H9 (cell line): ENCODE measurements around the gene RNF224. TPM values are rescaled to one million over a fixed set of nuclear protein-coding genes. Genes with fewer than 3 reads are reported as not detected.

ENCODE experiments used
- DNase-seq: peaks from one replicate; pipeline ENCODE4 v3.0.0-alpha.2; 2017
- H2AFZ ChIP-seq: one replicate; pipeline ENCODE4 v1.6.1; 2013; ENCODE audit warnings: mild to moderate bottlenecking, low read length, control low read depth, moderate library complexity
- H2AK5ac ChIP-seq: 2 replicates; pipeline ENCODE4 v1.6.1; 2013; ENCODE audit warnings: low read length, control low read depth, mixed read lengths; ENCODE audit not compliant: insufficient read length
- H2BK120ac ChIP-seq: one replicate; pipeline ENCODE4 v1.6.1; 2013; ENCODE audit warnings: low read depth, mild to moderate bottlenecking, low read length, control low read depth, inconsistent platforms; ENCODE audit not compliant: poor library complexity, severe bottlenecking
- H2BK12ac ChIP-seq: 2 replicates; pipeline ENCODE4 v1.6.1; 2013; ENCODE audit warnings: low read length, control low read depth, mixed read lengths, low read depth; ENCODE audit not compliant: insufficient read length
- H2BK15ac ChIP-seq: 2 replicates; pipeline ENCODE4 v1.6.1; 2013; ENCODE audit warnings: low read depth, low read length, control low read depth
- H2BK20ac ChIP-seq: one replicate; pipeline ENCODE4 v1.6.1; 2013; ENCODE audit warnings: low read depth, mild to moderate bottlenecking, low read length, control low read depth, inconsistent platforms; ENCODE audit not compliant: poor library complexity, severe bottlenecking
- H2BK5ac ChIP-seq: 2 replicates; pipeline ENCODE4 v1.6.1; 2013; ENCODE audit warnings: low read length, control low read depth, mixed read lengths; ENCODE audit not compliant: insufficient read length
- H3K14ac ChIP-seq: 2 replicates; pipeline ENCODE4 v1.6.1; 2013; ENCODE audit warnings: low read length, control low read depth; ENCODE audit not compliant: insufficient read depth
- H3K18ac ChIP-seq: 2 replicates; pipeline ENCODE4 v1.6.1; 2013; ENCODE audit warnings: low read depth, mild to moderate bottlenecking, mixed read lengths, low read length, control low read depth; ENCODE audit not compliant: insufficient read length
- H3K23ac ChIP-seq: 2 replicates; pipeline ENCODE4 v1.6.1; 2013; ENCODE audit warnings: low read length, control low read depth, mixed read lengths, low read depth; ENCODE audit not compliant: insufficient read length
- H3K23me2 ChIP-seq: 2 replicates; pipeline ENCODE4 v1.6.1; 2013; ENCODE audit warnings: low read depth, mild to moderate bottlenecking, mixed read lengths, low read length, control low read depth; ENCODE audit not compliant: insufficient read length, poor library complexity, severe bottlenecking
- H3K27ac ChIP-seq: 2 replicates; pipeline ENCODE4 v1.5.1; 2013; ENCODE audit warnings: low read length, control low read depth, mixed read lengths, low read depth; ENCODE audit not compliant: insufficient read length
- H3K27me3 ChIP-seq: 2 replicates; pipeline ENCODE4 v1.6.1; 2013; ENCODE audit warnings: low read length, control low read depth, inconsistent platforms; ENCODE audit not compliant: insufficient read depth
- H3K4ac ChIP-seq: 2 replicates; pipeline ENCODE4 v1.6.1; 2013; ENCODE audit warnings: low read depth, mild to moderate bottlenecking, control low read depth, inconsistent platforms, low read length, moderate library complexity
- H3K4me1 ChIP-seq: 2 replicates; pipeline ENCODE4 v1.6.1; 2013; ENCODE audit warnings: low read length, control low read depth, inconsistent platforms; ENCODE audit not compliant: insufficient read depth
- H3K4me2 ChIP-seq: 2 replicates; pipeline ENCODE4 v1.6.1; 2013; ENCODE audit warnings: low read length, control low read depth, mixed read lengths; ENCODE audit not compliant: insufficient read length, insufficient read depth
- H3K56ac ChIP-seq: 2 replicates; pipeline ENCODE4 v1.6.1; 2013; ENCODE audit warnings: low read depth, mild to moderate bottlenecking, mixed read lengths, low read length, control low read depth; ENCODE audit not compliant: insufficient read length
- H3K79me1 ChIP-seq: 2 replicates; pipeline ENCODE4 v1.6.1; 2013; ENCODE audit warnings: low read depth, mild to moderate bottlenecking, moderate library complexity, low read length, control low read depth, inconsistent platforms; ENCODE audit not compliant: insufficient read depth, poor library complexity, severe bottlenecking
- H3K79me2 ChIP-seq: 2 replicates; pipeline ENCODE4 v1.6.1; 2013; ENCODE audit warnings: low read length, control low read depth, inconsistent platforms; ENCODE audit not compliant: insufficient read depth
- H3K9ac ChIP-seq: 2 replicates; pipeline ENCODE4 v1.6.1; 2013; ENCODE audit warnings: low read length, control low read depth, mixed read lengths; ENCODE audit not compliant: insufficient read length; ENCODE audit errors: extremely low read depth
- H3K9me3 ChIP-seq: one replicate; pipeline ENCODE4 v1.6.1; 2013; ENCODE audit warnings: low read depth, low read length, inconsistent platforms; ENCODE audit not compliant: control insufficient read depth
- H3T11ph ChIP-seq: one replicate; pipeline ENCODE4 v1.6.1; 2013; ENCODE audit warnings: mild to moderate bottlenecking, low read length, control low read depth, inconsistent platforms
- H4K20me1 ChIP-seq: one replicate; pipeline ENCODE4 v1.6.1; 2013; ENCODE audit not compliant: control insufficient read depth, insufficient read length, insufficient read depth
- H4K5ac ChIP-seq: 2 replicates; pipeline ENCODE4 v1.6.1; 2013; ENCODE audit warnings: low read depth, mild to moderate bottlenecking, mixed read lengths, low read length, control low read depth; ENCODE audit not compliant: insufficient read length
- H4K8ac ChIP-seq: replicated peaks from 2 replicates; pipeline ENCODE4 v1.6.1; 2013; ENCODE audit warnings: low read length, control low read depth, mixed read lengths, low read depth; ENCODE audit not compliant: insufficient read length
- H4K91ac ChIP-seq: 2 replicates; pipeline ENCODE4 v1.6.1; 2013; ENCODE audit warnings: low read depth, mild to moderate bottlenecking, moderate library complexity, mixed read lengths, low read length, control low read depth; ENCODE audit not compliant: insufficient read length
- H3K27ac Mint-ChIP-seq, 3 experiments: 2 replicates in 2 of 3; 3 replicates in 1 of 3; pipeline ENCODE4 v1.8.0; 2020 to 2021; ENCODE audit warnings: mixed read lengths in 3 of 3, mild to moderate bottlenecking in 1 of 3, moderate library complexity in 1 of 3
- H3K27me3 Mint-ChIP-seq: 2 replicates; pipeline ENCODE4 v1.8.0; 2021; ENCODE audit warnings: low read depth, mild to moderate bottlenecking, moderate library complexity, mixed read lengths
- H3K36me3 Mint-ChIP-seq, 3 experiments: 2 replicates in 2 of 3; 3 replicates in 1 of 3; pipeline ENCODE4 v1.8.0; 2020 to 2021; ENCODE audit warnings: low read depth in 3 of 3, mixed read lengths in 3 of 3; ENCODE audit not compliant: insufficient read depth in 1 of 3
- H3K4me1 Mint-ChIP-seq, 2 experiments: 2 replicates each; pipeline ENCODE4 v1.8.0; 2020; ENCODE audit warnings: mixed read lengths in 2 of 2
- H3K4me3 Mint-ChIP-seq, 2 experiments: 2 replicates in 1 of 2; 3 replicates in 1 of 2; pipeline ENCODE4 v1.8.0; 2020 to 2021; ENCODE audit warnings: mild to moderate bottlenecking in 2 of 2, mixed read lengths in 2 of 2, moderate library complexity in 1 of 2
- H3K9me3 Mint-ChIP-seq, 2 experiments: 2 replicates in 1 of 2; 3 replicates in 1 of 2; pipeline ENCODE4 v1.8.0; 2020; ENCODE audit warnings: mild to moderate bottlenecking in 2 of 2, mixed read lengths in 2 of 2, moderate library complexity in 1 of 2
- CTCF ChIP-seq: fragments of 200-600 bp; sonication (generic); conservative IDR thresholded peaks from 3 replicates; pipeline ENCODE4 v1.8.0; 2021; ENCODE audit warnings: antibody characterized with exemption, mild to moderate bottlenecking
- WGBS: extraction: QIAGEN DNeasy Blood & Tissue Kit; methylation state at CpG from one replicate; pipeline ENCODE4 v1.1.7; 2013; ENCODE audit warnings: missing lambda C conversion rate, low lambda C conversion rate, mixed read lengths; ENCODE audit not compliant: insufficient read length; ENCODE audit errors: extremely low coverage; 5-methylcytosine and 5-hydroxymethylcytosine counted together
- total RNA-seq: library from RNA; stranded (reverse); gene quantifications from 2 replicates; pipeline ENCODE4 v1.2.1, GENCODE V29; 2021

RNF224 gene
- total RNA-seq, 1 experiment from 2014 or later, result 0.15 TPM

GRCh38 chr9:137252555-137253506 lies 25.5 kb downstream of the RNF224 start:
- H3K36me3 Mint-ChIP-seq, result peaks cover 7 to 12% (median 8%) of the 10 kb centered on the region in 3 experiments; a peak in 6 of 7 replicates
- Histone ChIP-seq H4K20me1 (no peaks in the 10 kb centered on the region), H3K27me3 (no peaks in the 10 kb centered on the region), H2AK5ac (no peak overlapping the region), H3K4me1 (no peaks in the 10 kb centered on the region), H3K79me1 (peaks cover 5% of the 10 kb centered on the region), H2BK5ac (no peak overlapping the region), H3K9ac (no peak overlapping the region), H4K91ac (no peak overlapping the region), H3K4ac (no peak overlapping the region), H3K23ac (no peak overlapping the region), H2BK20ac (no peak overlapping the region), H2BK15ac (no peak overlapping the region), H3K23me2 (peaks cover 14% of the 10 kb centered on the region), H3K18ac (no peak overlapping the region), H3K4me2 (no peak overlapping the region), H3K79me2 (peaks cover 6% of the 10 kb centered on the region; the same call in 1 of the 2 replicates), H3T11ph (no peak overlapping the region), H2BK12ac (no peak overlapping the region), H4K8ac (no peak overlapping the region), H3K9me3 (no peaks in the 10 kb centered on the region), H3K14ac (no peak overlapping the region), H3K27ac (no peak overlapping the region), H3K56ac (no peak overlapping the region), H2AFZ (no peak overlapping the region), H2BK120ac (no peak overlapping the region), H4K5ac (no peak overlapping the region)
- TF ChIP-seq CTCF, result no peak
- peaks cover 8 to 19% of the 10 kb centered on the region in 2 experiments for H3K4me1 Mint-ChIP-seq
- WGBS, result no CpG with 5 or more reads among the region's 35 CpGs
- no peak overlapping the region; a peak in 1 of 7 replicates for H3K27ac Mint-ChIP-seq
- H3K4me3 Mint-ChIP-seq, result peak overlapping the region in 1 of 2 experiments; percentile 29; a peak in 1 of 5 replicates
- peaks cover 20% of the 10 kb centered on the region for H3K27me3 Mint-ChIP-seq
- DNase-seq, result peak; percentile 69
- H3K9me3 Mint-ChIP-seq, result no peaks in the 10 kb centered on the region; a peak in 1 of 5 replicates
